Pancreas (tissue), 10 donors: ENCODE data around the gene BCL6. TPM values are rescaled to one million over a fixed set of nuclear protein-coding genes. Genes with fewer than 3 reads are reported as not detected.

Experiments used
- ATAC-seq, 4 donors: fragments of 200-7000 bp; cut with Tn5 transposase; one replicate each; pipeline versions ENCODE4 v1.8.0 to v1.9.1; 2020; ENCODE audit warnings: mild to moderate bottlenecking in 4 of 4, moderate library complexity in 4 of 4
- DNase-seq, 6 donors: peaks; one replicate each; pipeline ENCODE4 v3.0.0-alpha.2; 2020
- FAIRE-seq: peaks from 2 replicates; lab custom pipeline; 2012; peaks lifted over from hg19 to GRCh38; lab: Jason Lieb, UNC
- H3K27ac ChIP-seq, 4 donors: fragments of 200-600 bp; sonication (generic); 1 replicate in 3 of 4; 2 replicates in 1 of 4; pipeline versions ENCODE4 v1.5.0 to v1.8.0; 2020
- H3K27me3 ChIP-seq, 4 donors: fragments of 200-600 bp; one replicate each; pipeline ENCODE4 v1.8.0; 2021
- H3K36me3 ChIP-seq, 3 donors: fragments of 200-600 bp; sonication (generic) in 1 of 3; one replicate each; pipeline versions ENCODE4 v1.5.0 to v1.8.0; 2020 to 2021
- H3K4me1 ChIP-seq, 3 donors: fragments of 200-600 bp; one replicate each; pipeline ENCODE4 v1.8.0; 2021
- H3K4me3 ChIP-seq, 4 donors: fragments of 200-600 bp; sonication (generic) in 2 of 4; one replicate each; pipeline versions ENCODE4 v1.5.0 to v1.8.0; 2020 to 2021
- H3K9me3 ChIP-seq, 4 donors: fragments of 200-600 bp; one replicate each; pipeline ENCODE4 v1.8.0; 2021
- WGBS, 2 donors: extraction: QIAGEN DNeasy Blood & Tissue Kit; methylation state at CpG; one replicate each; pipeline ENCODE4 v1.1.7; 2013; 5-methylcytosine and 5-hydroxymethylcytosine counted together
- intact Hi-C, 3 donors: fragments of 100-400 bp; cut with DNase I; formaldehyde crosslinking; loops; one replicate each; pipeline versions ENCODE4 v1.11.1 to v1.14.2; 2022
- polyA plus RNA-seq, 2 donors: library from polyadenylated mRNA; stranded (reverse); fragments of 200-250 nt; gene quantifications; one replicate each; pipeline ENCODE4 v1.2.3, GENCODE V29; 2013
- total RNA-seq, 6 donors: library from RNA; stranded (reverse); fragmentation: NEBNext Ultra II Directional in 4 of 6; extraction: Animal tissue kit (Norgen Biotek cat#: 25700) in 4 of 6; gene quantifications; one replicate each; pipeline versions ENCODE4 v1.2.1 to v1.2.4, GENCODE V29; 2021 to 2023
- TF ChIP-seq, protein P1 (sequence below), 4 donors: fragments of 200-600 bp; sonication (generic) in 3 of 4; IDR thresholded peaks; one replicate each; pipeline versions ENCODE4 v1.5.0 to v1.8.0; 2021; ENCODE audit warnings: antibody characterized with exemption in 4 of 4
- donor health status: healthy with polysubstance abuse.
- donor health status: DM: no; HTN: no; CAD: no; lungs with moderate emphysema.
- donor health status: DM: no; HTN: no; CAD: no.
- donor health status: control.
- donor health status: control.
- donor health status: Bipolar disorder and iron deficiency.
- donor health status: DM: yes; HTN: yes; CAD: no.
- donor health status: DM: no; HTN: no; CAD: no.
- donor health status: DM: no; HTN: no; CAD: no.
- donor health status: DM: yes; HTN: yes; CAD: no.

BCL6 gene
- total and polyA plus RNA-seq, 8 donors: 19.0 to 48.1 (median 30.5) TPM

DNA sequence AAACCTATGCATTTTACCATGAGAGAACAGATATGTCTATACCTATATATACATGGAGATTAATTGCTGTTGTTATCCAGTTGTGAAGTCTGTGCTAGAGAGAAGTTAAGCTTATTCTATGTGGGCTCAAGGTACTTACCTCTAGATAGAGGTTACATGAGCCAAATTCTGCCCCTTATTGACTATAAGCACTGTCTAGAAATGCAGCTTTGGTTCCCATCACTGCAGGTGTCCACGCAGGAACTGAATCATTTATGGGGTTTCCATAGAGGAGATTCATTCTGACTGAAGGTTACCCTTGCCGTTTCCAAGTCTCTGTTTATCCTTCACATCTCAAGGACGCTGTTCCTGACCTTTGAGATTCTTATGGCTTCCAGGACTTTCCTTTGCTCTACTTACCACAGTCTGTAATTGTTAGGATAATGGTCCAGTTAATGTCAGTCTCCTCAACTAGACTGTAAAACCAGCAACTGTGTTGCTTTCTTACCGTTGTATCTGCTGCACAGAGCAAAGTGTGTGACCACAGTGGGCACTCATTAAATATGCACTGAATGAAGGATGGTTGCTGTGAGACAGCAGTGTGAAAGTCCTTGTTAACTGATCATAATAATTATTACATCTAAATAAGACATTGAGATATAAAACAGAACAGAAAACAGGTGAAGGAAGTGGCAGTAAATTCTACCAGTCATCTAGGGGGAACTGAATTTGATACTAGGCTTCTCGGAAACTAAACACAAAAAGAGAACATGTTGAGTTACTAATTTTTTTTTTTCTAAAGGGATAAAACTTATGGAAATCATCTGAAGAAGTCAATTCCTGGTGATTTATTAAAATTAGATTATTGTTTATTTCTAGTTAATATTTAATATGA, 44.0 kb upstream of the BCL6 start:
- H3K9me3 ChIP-seq: no peaks in the 10 kb centered on the region
- H3K4me3 ChIP-seq: no peak overlapping the region
- no peak for ATAC-seq
- H3K27ac ChIP-seq: no peak overlapping the region
- TF ChIP-seq, protein P1, sequence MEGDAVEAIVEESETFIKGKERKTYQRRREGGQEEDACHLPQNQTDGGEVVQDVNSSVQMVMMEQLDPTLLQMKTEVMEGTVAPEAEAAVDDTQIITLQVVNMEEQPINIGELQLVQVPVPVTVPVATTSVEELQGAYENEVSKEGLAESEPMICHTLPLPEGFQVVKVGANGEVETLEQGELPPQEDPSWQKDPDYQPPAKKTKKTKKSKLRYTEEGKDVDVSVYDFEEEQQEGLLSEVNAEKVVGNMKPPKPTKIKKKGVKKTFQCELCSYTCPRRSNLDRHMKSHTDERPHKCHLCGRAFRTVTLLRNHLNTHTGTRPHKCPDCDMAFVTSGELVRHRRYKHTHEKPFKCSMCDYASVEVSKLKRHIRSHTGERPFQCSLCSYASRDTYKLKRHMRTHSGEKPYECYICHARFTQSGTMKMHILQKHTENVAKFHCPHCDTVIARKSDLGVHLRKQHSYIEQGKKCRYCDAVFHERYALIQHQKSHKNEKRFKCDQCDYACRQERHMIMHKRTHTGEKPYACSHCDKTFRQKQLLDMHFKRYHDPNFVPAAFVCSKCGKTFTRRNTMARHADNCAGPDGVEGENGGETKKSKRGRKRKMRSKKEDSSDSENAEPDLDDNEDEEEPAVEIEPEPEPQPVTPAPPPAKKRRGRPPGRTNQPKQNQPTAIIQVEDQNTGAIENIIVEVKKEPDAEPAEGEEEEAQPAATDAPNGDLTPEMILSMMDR (IDR thresholded peaks at IDR 0.05): no peak
- H3K4me1 ChIP-seq: no peaks in the 10 kb centered on the region
- no peak for FAIRE-seq
- no peaks in the 10 kb centered on the region for H3K27me3 ChIP-seq
- DNase-seq: no peak
- WGBS, 2 donors: 58 to 66% methylated on average over 5 of the region's 5 CpGs
- intact Hi-C loops: no loop called here
- H3K36me3 ChIP-seq: no peaks in the 10 kb centered on the region

DNA sequence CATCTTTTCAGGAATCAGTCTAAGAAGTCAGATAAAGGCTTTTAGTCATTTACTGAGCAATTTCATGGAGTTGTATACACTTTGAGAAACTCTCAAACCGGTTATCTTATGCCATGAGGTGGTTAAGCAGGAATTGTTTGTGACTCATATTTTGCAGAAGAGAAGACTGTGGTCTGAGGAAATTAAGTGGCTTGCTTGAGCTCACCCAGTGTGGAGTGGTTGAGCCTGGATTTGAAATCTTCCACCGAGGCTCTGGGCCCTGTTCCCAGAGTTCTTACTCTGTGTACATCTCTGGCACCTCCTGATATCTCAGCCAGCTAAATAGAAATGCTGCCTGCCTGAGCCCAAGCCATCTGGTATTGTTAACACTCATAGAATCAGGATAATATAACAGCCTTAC, 37.8 kb upstream of the BCL6 start:
- WGBS, 2 donors: 48 to 50% methylated on average over 2 of the region's 2 CpGs
- intact Hi-C loops: no loop called here
- Histone ChIP-seq H3K27me3 (no peaks in the 10 kb centered on the region), H3K36me3 (no peaks in the 10 kb centered on the region), H3K4me1 (no peaks in the 10 kb centered on the region), H3K4me3 (no peak overlapping the region), H3K27ac (no peak overlapping the region), H3K9me3 (no peaks in the 10 kb centered on the region)
- TF ChIP-seq, protein P1 (IDR thresholded peaks at IDR 0.05): no peak
- no peak for FAIRE-seq
- peak in 2 of 4 donors; percentile 44 to 69 for ATAC-seq
- no peak for DNase-seq

DNA sequence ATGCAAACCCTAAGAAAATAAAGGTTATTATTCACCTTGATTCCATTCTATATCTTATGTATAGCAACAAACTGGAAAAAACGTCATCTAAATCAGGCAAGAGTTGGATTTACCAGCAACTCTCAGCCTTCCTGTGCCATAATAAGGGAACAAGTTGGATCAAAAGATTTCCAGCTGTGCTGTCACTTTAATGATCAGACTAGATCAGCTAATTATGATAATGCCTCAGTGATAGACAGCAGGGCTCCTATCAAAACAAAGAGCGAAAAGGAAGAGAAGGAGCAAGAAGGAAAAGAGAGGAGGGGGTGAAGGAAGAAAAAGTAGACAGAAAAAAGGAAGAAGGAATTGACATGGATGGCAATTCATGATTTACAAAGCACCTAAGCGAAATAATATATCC, 36.7 kb upstream of the BCL6 start:
- H3K36me3 ChIP-seq: no peaks in the 10 kb centered on the region
- ATAC-seq (no peak), DNase-seq (no peak), FAIRE-seq (no peak)
- no peaks in the 10 kb centered on the region for H3K27me3 ChIP-seq
- H3K4me1 ChIP-seq: no peaks in the 10 kb centered on the region
- no peaks in the 10 kb centered on the region for H3K9me3 ChIP-seq
- TF ChIP-seq, protein P1 (IDR thresholded peaks at IDR 0.05): no peak
- no peak overlapping the region for H3K4me3 ChIP-seq
- 90 to 96% methylated on average over 3 of the region's 3 CpGs for WGBS, 2 donors
- H3K27ac ChIP-seq: no peak overlapping the region
- intact Hi-C loops: no loop called here

DNA sequence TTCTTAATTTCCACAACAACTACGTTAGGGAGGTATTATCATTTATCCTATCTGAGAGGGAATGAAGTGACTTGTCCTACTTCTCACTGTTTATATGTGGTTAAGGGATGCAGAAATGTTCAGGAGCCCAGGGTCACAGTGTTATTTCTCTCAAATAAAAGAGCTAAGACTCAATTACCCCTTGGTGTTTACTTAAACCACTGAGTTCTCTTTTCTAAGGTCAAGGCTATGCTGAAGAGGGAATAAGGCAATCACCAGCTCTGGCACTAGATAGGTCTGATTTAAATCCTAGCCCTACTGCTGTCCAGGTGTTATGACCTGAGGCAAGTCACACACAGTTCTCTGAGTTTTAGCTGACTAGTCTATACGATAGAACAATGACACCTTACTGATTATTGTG, 35.7 kb upstream of the BCL6 start:
- no peak for FAIRE-seq

More for the DNA sequence above, 35.7 kb upstream of the BCL6 start:
- Histone ChIP-seq H3K27me3 (no peaks in the 10 kb centered on the region), H3K27ac (no peak overlapping the region), H3K4me1 (no peaks in the 10 kb centered on the region), H3K4me3 (no peak overlapping the region), H3K36me3 (no peaks in the 10 kb centered on the region), H3K9me3 (no peaks in the 10 kb centered on the region)
- intact Hi-C loops: no loop called here
- DNase-seq (no peak), ATAC-seq (no peak)
- WGBS, 2 donors: 67 to 73% methylated on average over 2 of the region's 2 CpGs
- TF ChIP-seq, protein P1 (IDR thresholded peaks at IDR 0.05): no peak
